ENCODE measurements around the gene RSAD1.
"Not testable (repeated sequence)": the region's sequence is repeated elsewhere in the genome, so short reads cannot be mapped to it uniquely, and the experiment has no call there.

RSAD1 gene

DNA sequence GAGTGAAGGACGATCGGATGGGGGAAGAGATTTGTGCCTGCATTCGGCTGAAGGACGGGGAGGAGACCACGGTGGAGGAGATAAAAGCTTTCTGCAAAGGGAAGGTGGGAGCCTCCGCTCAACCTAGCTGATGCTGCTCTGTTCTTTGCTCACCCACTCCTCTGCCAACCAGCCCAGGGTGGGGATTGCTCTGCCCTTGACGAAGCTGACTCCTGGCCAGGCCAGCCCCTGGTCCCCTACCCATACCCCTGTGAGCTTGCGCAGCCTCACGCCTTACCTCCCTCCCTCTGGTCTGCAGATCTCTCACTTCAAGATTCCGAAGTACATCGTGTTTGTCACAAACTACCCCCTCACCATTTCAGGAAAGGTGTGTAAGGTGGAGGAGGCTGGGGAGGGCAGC, 4.8 kb upstream of the RSAD1 start:
- no peak for DNase-seq

DNA sequence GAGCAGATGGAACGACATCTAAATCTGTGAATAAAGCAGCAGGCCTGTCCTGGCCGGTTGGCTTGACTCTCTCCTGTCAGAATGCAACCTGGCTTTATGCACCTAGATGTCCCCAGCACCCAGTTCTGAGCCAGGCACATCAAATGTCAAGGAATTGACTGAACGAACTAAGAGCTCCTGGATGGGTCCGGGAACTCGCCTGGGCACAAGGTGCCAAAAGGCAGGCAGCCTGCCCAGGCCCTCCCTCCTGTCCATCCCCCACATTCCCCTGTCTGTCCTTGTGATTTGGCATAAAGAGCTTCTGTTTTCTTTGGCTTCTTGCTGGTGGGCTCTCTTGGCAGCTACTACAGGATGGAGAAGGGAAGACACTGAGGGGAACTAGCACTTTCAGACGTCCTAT, 4.1 kb upstream of the RSAD1 start:
- no peak for DNase-seq

DNA sequence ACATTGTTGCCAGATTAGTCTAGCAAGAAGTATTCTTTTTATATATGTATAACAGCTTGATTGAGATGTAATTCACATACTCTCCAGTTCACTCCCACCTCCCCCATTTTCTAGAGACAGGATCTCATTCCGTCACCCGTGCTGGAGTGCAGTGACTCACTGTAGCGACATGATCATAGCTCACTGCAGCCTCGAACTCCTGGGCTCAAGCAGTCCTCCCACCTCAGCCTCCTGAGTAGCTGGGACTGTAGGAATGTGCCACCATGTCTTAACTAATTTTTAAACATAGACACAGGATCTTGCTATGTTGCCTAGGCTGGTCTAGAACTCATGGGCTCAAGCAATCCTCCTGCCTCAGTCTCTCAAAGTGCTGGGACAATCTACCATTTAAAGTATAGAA, 3.3 kb upstream of the RSAD1 start:
- DNase-seq = no peak

- not testable (repeated sequence) for DNase-seq
These were observed 2.7 kb upstream of the RSAD1 start for GRCh38 chr17:50475775-50476544.

- no peak for DNase-seq
These were observed 1.9 kb upstream of the RSAD1 start for GRCh38 chr17:50476545-50477315.

- DNase-seq = no peak
These were observed 684 bp upstream of the RSAD1 start for GRCh38 chr17:50477976-50478375.

- DNase-seq = peak; percentile 72 to 75
These were observed 972 bp downstream of the RSAD1 start for GRCh38 chr17:50479522-50480141.

DNA sequence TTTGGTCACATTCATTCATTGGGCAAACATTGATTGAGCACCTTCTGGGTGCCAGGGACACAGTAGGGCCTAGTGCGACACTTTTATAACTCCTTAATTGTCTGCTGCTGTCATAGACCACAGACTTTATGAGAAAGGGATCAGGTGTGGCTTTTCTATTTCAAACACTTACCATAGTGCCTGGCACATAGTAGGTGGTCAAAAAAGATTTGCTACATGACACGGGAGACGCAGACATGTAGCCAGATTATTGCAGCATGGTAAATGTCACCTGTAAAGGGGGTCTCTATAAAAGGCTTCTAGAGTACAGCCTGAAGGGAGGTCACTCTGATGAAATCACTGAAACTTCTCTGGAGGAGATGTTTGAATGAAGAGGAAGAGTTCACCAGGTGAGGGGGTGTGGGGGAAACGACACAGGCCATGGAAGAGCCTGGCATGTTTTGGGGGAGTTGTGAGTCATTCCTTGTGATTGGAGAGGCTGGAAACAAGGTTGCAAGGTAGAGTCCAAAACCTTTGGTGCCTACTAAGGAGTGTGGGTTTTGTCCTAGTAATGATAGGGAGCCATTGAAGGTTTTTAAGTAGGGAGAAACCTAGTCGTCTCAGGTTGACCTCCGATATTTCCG, 1.6 kb downstream of the RSAD1 start:
- DNase-seq = no peak

GRCh38 chr17:50480854-50481490, 2.3 kb downstream of the RSAD1 start:
- no peak for DNase-seq

DNA sequence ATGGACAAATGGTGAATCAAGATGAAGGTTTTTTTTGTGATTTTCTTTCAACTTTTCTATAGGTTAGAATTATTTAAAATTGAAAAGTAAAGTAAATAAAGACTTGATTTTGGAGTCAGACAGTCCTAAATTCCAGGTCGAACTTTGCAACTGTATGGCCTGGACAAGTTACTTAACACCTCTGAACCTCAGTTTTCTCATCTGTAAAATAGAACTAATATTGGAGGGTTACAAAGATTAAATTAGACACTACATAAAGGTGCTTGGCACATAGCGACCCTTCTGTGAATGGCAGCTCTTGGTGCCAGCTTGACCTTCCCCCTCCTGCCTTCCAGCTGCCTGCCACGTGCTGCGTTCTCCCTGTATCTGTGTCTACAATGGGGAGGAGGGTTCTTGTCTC, 3.0 kb downstream of the RSAD1 start:
- DNase-seq = no peak

DNA sequence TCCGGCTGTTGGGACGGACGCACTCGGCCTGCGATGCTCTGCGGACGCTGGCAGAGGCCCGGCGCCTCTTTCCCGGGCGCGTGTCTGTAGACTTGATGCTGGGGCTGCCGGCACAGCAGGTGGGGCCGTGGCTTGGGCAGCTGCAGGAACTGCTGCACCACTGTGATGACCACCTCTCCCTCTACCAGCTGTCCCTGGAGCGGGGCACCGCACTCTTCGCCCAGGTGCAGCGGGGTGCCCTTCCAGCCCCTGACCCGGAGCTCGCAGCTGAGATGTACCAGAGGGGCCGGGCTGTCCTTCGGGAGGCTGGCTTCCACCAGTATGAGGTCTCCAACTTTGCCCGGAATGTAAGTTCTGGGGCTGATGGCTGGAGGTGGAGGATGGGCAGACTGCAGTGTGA, 3.5 kb downstream of the RSAD1 start:
- no peak for DNase-seq

GRCh38 chr17:50482516-50482915, 3.9 kb downstream of the RSAD1 start:
- peak; percentile 82 to 83 for DNase-seq

GRCh38 chr17:50483266-50483665, 4.6 kb downstream of the RSAD1 start:
- DNase-seq = no peak

DNA sequence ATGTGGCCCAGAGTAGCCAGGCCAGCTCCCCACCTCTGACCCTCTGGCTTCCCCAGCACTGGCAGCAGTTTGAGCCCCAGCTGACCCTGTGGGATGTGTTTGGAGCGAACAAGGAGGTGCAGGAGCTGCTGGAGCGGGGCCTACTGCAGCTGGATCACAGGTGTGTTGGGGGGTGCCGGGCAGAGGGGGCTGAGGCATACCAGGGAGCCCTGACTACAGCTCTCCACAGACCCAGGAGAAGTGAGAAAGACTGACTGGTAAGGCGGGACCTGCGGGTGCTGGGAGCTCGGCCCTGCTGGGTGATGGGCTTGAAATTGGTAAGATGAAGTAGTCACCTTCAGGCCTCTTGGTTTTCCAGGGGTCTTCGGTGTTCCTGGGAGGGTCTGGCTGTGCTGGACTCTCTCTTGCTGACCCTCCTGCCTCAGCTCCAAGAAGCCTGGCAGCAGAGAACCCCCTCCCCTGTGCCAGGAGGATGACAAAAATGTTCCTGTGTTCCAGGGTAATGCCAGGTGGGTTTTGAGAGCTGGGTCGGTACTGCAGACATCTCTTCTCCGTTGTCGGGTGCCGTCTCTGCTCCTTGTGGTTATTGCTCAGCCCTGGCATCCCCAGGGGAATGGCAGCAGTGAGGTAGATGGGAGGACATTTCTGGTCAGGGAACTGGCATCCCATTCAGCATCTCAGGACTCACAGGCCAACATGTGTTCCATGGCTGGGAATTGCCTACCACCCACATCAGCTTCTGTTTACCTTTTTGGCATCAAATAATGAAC, 5.9 kb downstream of the RSAD1 start:
- DNase-seq = no peak

- DNase-seq = no peak
These were observed 8.8 kb downstream of the RSAD1 start for GRCh38 chr17:50487213-50488096.

DNA sequence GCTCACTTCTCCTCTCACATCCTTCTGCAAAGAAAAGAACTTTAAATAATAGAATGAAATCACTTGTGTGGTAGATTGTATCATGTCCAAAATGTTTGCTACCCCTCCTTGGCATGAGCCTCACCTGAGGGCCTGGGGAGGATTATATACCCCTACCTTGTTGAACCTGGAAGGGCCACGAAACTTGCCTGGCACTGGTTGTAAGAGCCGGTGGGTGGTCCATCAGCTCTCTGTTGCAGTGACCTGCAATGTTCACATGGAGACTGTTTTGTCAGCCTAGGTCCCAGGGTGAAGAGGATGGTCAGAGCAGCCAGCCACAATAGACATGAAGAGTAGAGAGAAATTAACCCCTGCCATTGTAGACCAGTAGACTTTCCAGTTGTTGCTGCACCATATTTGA, 10.2 kb downstream of the RSAD1 start:
- DNase-seq = no peak

DNA sequence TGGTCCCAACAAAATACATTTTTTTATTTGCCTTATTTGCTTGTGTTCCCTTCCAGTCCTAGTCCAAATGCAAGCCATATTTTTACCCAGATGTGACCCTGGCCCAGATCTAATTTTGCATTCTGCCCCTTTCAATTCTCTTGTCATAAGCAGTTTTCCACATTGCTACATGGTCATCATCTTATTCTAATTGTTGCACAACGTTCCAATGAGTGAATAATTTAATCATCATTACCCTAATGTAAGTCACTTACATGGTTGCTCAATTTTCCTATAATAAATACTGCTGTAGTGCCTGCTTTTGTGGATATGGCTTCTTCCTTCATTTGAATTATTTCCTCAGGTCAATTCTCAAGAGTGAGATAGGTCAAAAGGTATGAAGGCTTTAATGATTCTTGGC, 12.8 kb downstream of the RSAD1 start:
- no peak for DNase-seq

GRCh38 chr17:50492214-50492613, 13.6 kb downstream of the RSAD1 start:
- no peak for DNase-seq

DNA sequence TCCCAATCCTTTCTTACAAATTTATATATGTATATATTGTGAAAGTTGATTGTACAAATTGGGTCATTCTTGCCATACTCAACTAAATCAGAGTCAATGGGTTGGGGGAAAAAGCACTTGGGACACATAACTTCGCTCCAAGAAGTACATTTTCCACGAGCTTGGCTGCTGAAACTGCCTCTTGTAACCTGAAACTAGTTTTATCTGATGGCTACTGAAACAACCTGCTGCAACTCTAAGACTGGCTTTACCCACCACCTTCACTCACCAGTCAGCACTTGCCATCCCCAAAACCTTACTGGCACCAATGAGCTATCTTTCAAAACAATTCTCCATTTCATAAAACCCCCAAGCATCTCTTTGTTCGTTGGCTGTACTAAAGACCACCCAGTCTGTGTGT, 15.1 kb downstream of the RSAD1 start:
- DNase-seq = no peak

DNA sequence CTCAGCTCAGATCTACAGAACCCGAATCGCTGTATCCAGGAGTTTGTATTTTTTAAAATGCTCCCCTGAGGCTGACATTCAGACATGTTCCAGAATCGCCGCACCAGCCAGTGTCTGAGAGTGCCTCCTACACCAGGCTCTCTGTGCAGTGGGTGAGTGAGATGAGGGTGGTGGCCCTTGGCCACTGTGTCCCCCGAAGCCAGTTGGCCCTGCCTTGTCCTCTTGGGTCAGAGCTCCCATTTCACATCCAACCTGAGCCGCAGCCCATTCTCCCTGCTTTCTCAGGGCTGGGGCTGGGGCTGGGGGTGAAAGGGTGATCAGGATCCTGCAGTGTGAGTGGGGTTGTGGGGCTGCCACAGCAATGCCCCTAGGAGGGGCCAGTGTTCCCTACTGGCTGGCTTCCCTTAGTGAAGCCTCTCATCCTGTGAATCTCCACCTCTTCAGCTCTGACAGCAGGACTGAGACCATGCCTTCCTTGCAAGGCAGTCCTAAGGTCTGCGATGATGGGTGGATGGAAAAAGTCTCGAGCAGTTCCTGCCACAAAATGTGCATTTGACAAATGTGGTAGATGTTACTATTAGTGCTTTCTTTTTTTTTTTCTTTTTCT, 16.7 kb downstream of the RSAD1 start:
- no peak for DNase-seq

- DNase-seq = no peak
These were observed 17.3 kb downstream of the RSAD1 start for GRCh38 chr17:50495918-50496317.

Measured in stimulated activated CD4-positive, alpha-beta T cell treated with anti-CD3 and anti-CD28 coated beads, Interleukin-2, amount 100 ng/mL, for 24 hours (primary cell).